Stomach (tissue), 9 donors: ENCODE data around the gene CCDC172. TPM values are rescaled to one million over a fixed set of nuclear protein-coding genes. Genes with fewer than 3 reads are reported as not detected.

Source experiments
- DNase-seq, 2 donors: peaks; one replicate each; pipeline versions ENCODE4 v3.0.0 to v3.0.0-alpha.2; 2013 to 2019
- H3K27ac ChIP-seq, 5 donors: fragments of 200-600 bp in 4 of 5; sonication (generic) in 4 of 5; one replicate each; pipeline ENCODE4 v1.5.1; 2013 to 2019; ENCODE audit warnings: mild to moderate bottlenecking in 1 of 5, moderate library complexity in 1 of 5
- H3K27me3 ChIP-seq, 3 donors: fragments of 200-600 bp; sonication (generic); one replicate each; pipeline ENCODE4 v1.5.1; 2017 to 2019; ENCODE audit warnings: mixed run types in 1 of 3
- H3K36me3 ChIP-seq, 4 donors: fragments of 200-600 bp; sonication (generic); 1 replicate in 3 of 4; 2 replicates in 1 of 4; pipeline ENCODE4 v1.5.1; 2016 to 2019
- H3K4me1 ChIP-seq, 4 donors: fragments of 200-600 bp; sonication (generic); one replicate each; pipeline ENCODE4 v1.5.1; 2016 to 2019
- H3K4me3 ChIP-seq, 4 donors: fragments of 200-600 bp; sonication (generic) in 3 of 4; one replicate each; pipeline ENCODE4 v1.5.1; 2016 to 2019; ENCODE audit warnings: mild to moderate bottlenecking in 1 of 4
- H3K9me3 ChIP-seq, 4 donors: fragments of 200-600 bp; sonication (generic); one replicate each; pipeline ENCODE4 v1.5.1; 2016 to 2019
- EP300 ChIP-seq: sonication (generic); formaldehyde crosslinking; IDR thresholded peaks from one replicate; pipeline ENCODE4 v1.6.1; 2017; ENCODE audit warnings: antibody characterized with exemption
- POLR2A ChIP-seq, 4 donors: fragments of 450-650 bp; IDR thresholded peaks; one replicate each; pipeline ENCODE4 v1.6.1; 2016; ENCODE audit warnings: antibody characterized with exemption in 4 of 4, control low read depth in 2 of 4, mild to moderate bottlenecking in 1 of 4, moderate library complexity in 1 of 4
- POLR2AphosphoS5 ChIP-seq, 3 donors: sonication (generic); formaldehyde crosslinking; IDR thresholded peaks; one replicate each; pipeline ENCODE4 v1.6.1; 2016; ENCODE audit warnings: antibody characterized with exemption in 3 of 3
- WGBS, 5 donors: extraction: QIAGEN DNeasy Blood & Tissue Kit in 3 of 5; methylation state at CpG; one replicate each; pipeline versions ENCODE4 v1.1.5 to v1.1.7; 2013 to 2018; 5-methylcytosine and 5-hydroxymethylcytosine counted together
- intact Hi-C: fragments of 100-400 bp; cut with DNase I; formaldehyde crosslinking; loops from one replicate; pipeline ENCODE4 v1.15.1; 2023; ENCODE audit warnings: low total_unique reads
- polyA plus RNA-seq, 3 donors: library from polyadenylated mRNA; stranded (reverse); fragments of 200-250 nt; gene quantifications; one replicate each; pipeline ENCODE4 v1.2.3, GENCODE V29; 2013
- small RNA-seq, 4 donors: library from RNA; depleted of rRNA; stranded (forward); fragments of <200 nt; gene quantifications; one replicate each; pipeline ENCODE3, GENCODE V24; 2016
- total RNA-seq, 5 donors: library from RNA; depleted of rRNA; stranded (reverse); fragments of >200 nt; gene quantifications; one replicate each; pipeline versions ENCODE4 v1.1.0 to v1.2.3, GENCODE V29; 2014 to 2016
- TF ChIP-seq, protein P1 (sequence below), 7 experiments: fragments of 450-650 bp in 4 of 7; fragments of 200-600 bp in 3 of 7; sonication (generic) in 3 of 7; IDR thresholded peaks; one replicate each; pipeline ENCODE4 v1.5.1; 2016 to 2019; ENCODE audit warnings: antibody characterized with exemption in 7 of 7, control low read depth in 2 of 7, mild to moderate bottlenecking in 1 of 7
- donor health status: healthy with polysubstance abuse.
- donor health status: Bipolar disorder and iron deficiency.
- donor health status: healthy.

The CCDC172 gene
- total and polyA plus RNA-seq, 8 donors, result 0.50 TPM; not detected in 7

DNA sequence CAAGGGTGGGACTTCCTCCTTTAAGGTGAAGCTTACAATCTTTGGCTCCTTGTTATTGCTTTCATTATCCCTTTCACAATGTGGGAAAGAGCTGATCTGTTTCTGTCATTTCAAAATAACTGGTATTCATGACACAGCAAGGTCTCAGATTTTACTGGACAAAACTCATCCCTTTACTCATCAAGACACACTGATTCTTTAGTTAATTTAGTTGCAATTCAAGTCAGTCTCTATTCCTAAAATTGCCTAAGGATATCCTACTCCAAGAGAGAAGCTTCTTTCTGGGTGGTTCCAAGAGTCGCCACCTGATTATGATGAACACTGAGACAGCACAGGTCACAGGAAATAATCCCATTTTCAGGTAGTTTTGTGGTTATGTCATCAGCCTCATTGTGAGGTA, 97.6 kb downstream of the CCDC172 start:
- Histone ChIP-seq H3K27me3 (no peaks in the 10 kb centered on the region), H3K9me3 (no peaks in the 10 kb centered on the region), H3K4me3 (no peak overlapping the region), H3K4me1 (no peaks in the 10 kb centered on the region), H3K36me3 (no peaks in the 10 kb centered on the region), H3K27ac (no peak overlapping the region)
- no peak for DNase-seq
- intact Hi-C loops, result no loop called here
- 85 to 96% (median 91%) methylated on average over 1 of the region's 1 CpG for WGBS, 5 donors
- TF ChIP-seq POLR2AphosphoS5 (IDR thresholded peaks at IDR 0.05) (no peak), POLR2A (IDR thresholded peaks at IDR 0.05) (no peak), EP300 (no peak)
- TF ChIP-seq, protein P1, sequence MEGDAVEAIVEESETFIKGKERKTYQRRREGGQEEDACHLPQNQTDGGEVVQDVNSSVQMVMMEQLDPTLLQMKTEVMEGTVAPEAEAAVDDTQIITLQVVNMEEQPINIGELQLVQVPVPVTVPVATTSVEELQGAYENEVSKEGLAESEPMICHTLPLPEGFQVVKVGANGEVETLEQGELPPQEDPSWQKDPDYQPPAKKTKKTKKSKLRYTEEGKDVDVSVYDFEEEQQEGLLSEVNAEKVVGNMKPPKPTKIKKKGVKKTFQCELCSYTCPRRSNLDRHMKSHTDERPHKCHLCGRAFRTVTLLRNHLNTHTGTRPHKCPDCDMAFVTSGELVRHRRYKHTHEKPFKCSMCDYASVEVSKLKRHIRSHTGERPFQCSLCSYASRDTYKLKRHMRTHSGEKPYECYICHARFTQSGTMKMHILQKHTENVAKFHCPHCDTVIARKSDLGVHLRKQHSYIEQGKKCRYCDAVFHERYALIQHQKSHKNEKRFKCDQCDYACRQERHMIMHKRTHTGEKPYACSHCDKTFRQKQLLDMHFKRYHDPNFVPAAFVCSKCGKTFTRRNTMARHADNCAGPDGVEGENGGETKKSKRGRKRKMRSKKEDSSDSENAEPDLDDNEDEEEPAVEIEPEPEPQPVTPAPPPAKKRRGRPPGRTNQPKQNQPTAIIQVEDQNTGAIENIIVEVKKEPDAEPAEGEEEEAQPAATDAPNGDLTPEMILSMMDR (IDR thresholded peaks at IDR 0.05), result no peak

DNA sequence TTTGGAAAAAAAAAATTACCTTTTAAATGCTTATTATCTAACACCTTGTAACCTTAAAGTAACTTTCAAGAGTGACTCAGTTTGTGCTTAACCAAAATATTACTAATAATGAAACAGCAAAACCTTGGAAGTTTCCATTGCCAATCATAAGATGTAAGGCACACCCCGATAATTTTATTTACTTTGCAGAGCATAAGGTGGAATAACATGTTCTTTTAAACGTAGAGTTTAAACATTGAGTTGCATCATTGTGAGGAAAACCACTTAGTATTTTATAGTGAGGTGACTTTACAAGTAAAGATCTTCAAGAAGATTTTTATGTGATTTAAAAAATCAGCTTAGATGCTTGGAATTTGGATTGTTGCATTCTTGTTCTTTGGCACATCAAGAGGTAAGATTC, 103.4 kb downstream of the CCDC172 start, which contains the start of gene PNLIPRP3:
TSS of gene PNLIPRP3 (plus strand) at position 177 of the 400 bp plus-strand sequence. CDS start at position 343, 166 bp downstream.
- H3K36me3 ChIP-seq, result no peaks in the 10 kb centered on the region
- no peak for DNase-seq
- H3K4me1 ChIP-seq, result no peaks in the 10 kb centered on the region
- H3K9me3 ChIP-seq, result no peaks in the 10 kb centered on the region
- no peaks in the 10 kb centered on the region for H3K27me3 ChIP-seq
- 24 to 58% (median 40%) methylated on average over 2 of the region's 2 CpGs for WGBS, 5 donors
- no peak within 1 kb of the TSS for H3K4me3 ChIP-seq
- H3K27ac ChIP-seq, result no peak within 1 kb of the TSS
- TF ChIP-seq EP300 (no peak), POLR2A (IDR thresholded peaks at IDR 0.05) (no peak), POLR2AphosphoS5 (IDR thresholded peaks at IDR 0.05) (no peak)
- TF ChIP-seq, protein P1 (IDR thresholded peaks at IDR 0.05), result no peak
- intact Hi-C loops, result no loop called here

DNA sequence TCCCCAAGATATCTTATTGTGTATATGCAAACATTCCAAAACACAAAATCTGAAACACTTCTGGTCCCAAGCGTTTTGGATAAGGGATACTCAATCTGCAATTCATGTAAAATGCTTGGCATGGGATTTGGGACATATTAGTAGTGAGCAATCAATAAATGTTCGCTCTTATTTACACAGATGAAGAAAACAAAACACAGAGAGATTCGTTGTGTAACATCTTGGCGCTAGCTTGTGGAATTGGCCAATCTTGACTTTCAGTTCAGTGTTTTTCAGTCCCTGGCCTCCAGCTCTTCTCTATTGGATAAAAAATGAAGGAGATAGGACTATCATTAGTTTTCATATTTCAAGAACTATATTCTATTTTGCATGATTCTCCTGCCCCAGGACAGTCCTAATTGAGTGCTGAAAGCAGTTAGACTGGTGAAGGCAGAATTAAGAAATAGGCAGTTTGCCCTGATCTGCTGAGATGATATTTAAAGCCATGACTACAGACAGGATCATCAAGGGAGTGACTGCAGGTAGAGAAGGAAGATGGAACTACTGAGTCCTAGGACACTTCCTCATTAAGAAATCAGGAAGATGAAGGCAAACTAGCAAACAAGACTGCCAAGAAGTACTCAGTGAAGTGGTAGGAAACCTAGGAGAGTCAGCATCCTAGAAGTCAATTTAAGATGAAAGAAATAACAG, 105.2 kb downstream of the CCDC172 start:
- no peaks in the 10 kb centered on the region for H3K9me3 ChIP-seq
- intact Hi-C loops, result no loop called here
- no peak for DNase-seq

More for the DNA sequence above, 105.2 kb downstream of the CCDC172 start:
- 58 to 67% (median 65%) methylated on average over 4 of the region's 4 CpGs for whole genome bisulfite sequencing, 5 donors
- TF ChIP-seq, protein P1 (IDR thresholded peaks at IDR 0.05), result no peak
- TF ChIP-seq POLR2A (IDR thresholded peaks at IDR 0.05) (no peak), EP300 (no peak), POLR2AphosphoS5 (IDR thresholded peaks at IDR 0.05) (no peak)
- Histone ChIP-seq H3K27me3 (no peaks in the 10 kb centered on the region), H3K27ac (no peak overlapping the region), H3K4me1 (no peaks in the 10 kb centered on the region), H3K36me3 (no peaks in the 10 kb centered on the region), H3K4me3 (no peak overlapping the region)

Small RNA genes lying within 50 kb of the gene (small RNA-seq; reads per million reads assigned to genes)
- 0 reads per million in 4 donors for gene SNRPGP6

Other genes with a start within 250 kb of the CCDC172 start
- gene GFRA1, start 51.2 kb upstream of the CCDC172 start, total RNA-seq, result 10 to 100 TPM in 2 of 5 donors, 1 to 10 TPM in 2, under 1 TPM in 1; 0.29 to 83.2 (median 6.7) TPM
- gene GFRA1, start 51.2 kb upstream of the CCDC172 start, polyA plus RNA-seq, result 1 to 10 TPM in 2 of 3 donors, under 1 TPM in 1; 0.81 to 3.9 (median 2.0) TPM
- 1 to 10 TPM in 1 of 5 donors, not detected in 4; 1.3 TPM for gene PNLIPRP3, start 103.4 kb downstream of the CCDC172 start, total RNA-seq
- gene PNLIPRP3, start 103.4 kb downstream of the CCDC172 start, polyA plus RNA-seq, result under 1 TPM in 2 of 3 donors, not detected in 1; 0.10 to 0.46 TPM
- gene PNLIP, start 221.5 kb downstream of the CCDC172 start, total RNA-seq, result not detected
- 1 to 10 TPM; 1.0 to 6.7 (median 1.1) TPM for gene PNLIP, start 221.5 kb downstream of the CCDC172 start, polyA plus RNA-seq